ENCODE measurements around the gene NR2F1-AS1. TPM values are rescaled to one million over a fixed set of nuclear protein-coding genes. Genes with fewer than 3 reads are reported as not detected.
"Not testable (repeated sequence)": the region's sequence is repeated elsewhere in the genome, so short reads cannot be mapped to it uniquely, and the experiment has no call there.

Gene NR2F1-AS1
- total and polyA plus RNA-seq, 2 donors (not counting 3 experiments of a cell fraction or from before 2014, with no cell fraction given): 4.2 to 13.8 TPM

DNA sequence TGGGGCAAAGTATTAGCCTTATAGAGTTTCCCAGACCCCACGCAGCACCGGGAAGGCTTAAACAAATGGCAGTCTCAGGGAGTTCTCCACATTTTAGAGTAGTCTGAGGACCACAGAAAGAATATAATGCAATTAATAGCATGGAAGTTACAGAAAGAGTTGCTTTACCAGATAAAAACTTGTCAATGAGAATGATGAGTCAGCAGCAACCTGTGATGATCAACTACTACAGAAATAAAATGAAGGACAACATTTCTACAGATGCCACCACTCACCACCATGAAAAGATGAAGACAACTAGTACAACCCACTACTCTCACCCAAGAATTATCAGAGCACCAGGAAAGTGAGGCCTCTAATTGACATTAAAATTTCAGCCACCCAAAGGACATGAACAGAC is 120.7 kb downstream of the NR2F1-AS1 start:
- Histone ChIP-seq H3K27ac (ENCODE audit: insufficient read depth, low read depth, low read length) (no peak overlapping the region), H3K4me2 (ENCODE audit: insufficient read depth, low read length) (no peak overlapping the region), H4K20me1 (replicated peaks; ENCODE audit: control insufficient read depth, extremely low read depth, insufficient read depth, low read length) (no peaks in the 10 kb centered on the region), H3K27me3 (ENCODE audit: control insufficient read depth in 2 of 2, insufficient read depth in 2 of 2, low read length in 2 of 2) (no peaks in the 10 kb centered on the region), H3K4me1 (ENCODE audit: control insufficient read depth, extremely low read depth, insufficient read depth, low read length) (no peaks in the 10 kb centered on the region), H3K9me3 (replicated peaks; ENCODE audit: control insufficient read depth, insufficient read depth, low read length) (peaks cover 4% of the 10 kb centered on the region), H3K79me2 (ENCODE audit: control insufficient read depth, insufficient read depth, low read length) (no peaks in the 10 kb centered on the region), H3K4me3 (replicated peaks in 1 of 3; ENCODE audit: insufficient read depth in 1 of 3, low read depth in 1 of 3, low read length in 3 of 3) (no peak overlapping the region), H3K9me1 (replicated peaks; ENCODE audit: control insufficient read depth, extremely low read depth, insufficient read depth, low read length) (no peaks in the 10 kb centered on the region), H3K36me3 (ENCODE audit: control insufficient read depth in 2 of 2, extremely low read depth in 1 of 2, insufficient read depth in 2 of 2, low read length in 2 of 2) (no peaks in the 10 kb centered on the region), H3K9ac (replicated peaks; ENCODE audit: extremely low read depth, insufficient read depth, low read length) (no peak overlapping the region), H2AFZ (ENCODE audit: low read depth, low read length) (no peak overlapping the region)
- POLR2A ChIA-PET: no interaction called here
- FAIRE-seq: no peak
- intact Hi-C loops (cut with micrococcal nuclease): no loop called here
- BruUV-seq (replicated peaks): no TSS peak
- CTCF ChIA-PET: no interaction called here
- TF ChIP-seq, protein P1, sequence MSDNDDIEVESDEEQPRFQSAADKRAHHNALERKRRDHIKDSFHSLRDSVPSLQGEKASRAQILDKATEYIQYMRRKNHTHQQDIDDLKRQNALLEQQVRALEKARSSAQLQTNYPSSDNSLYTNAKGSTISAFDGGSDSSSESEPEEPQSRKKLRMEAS (IDR thresholded peaks at IDR 0.05; ENCODE audit: insufficient read depth, insufficient read length): no peak
- no peak for TF ChIP-seq JUN (IDR thresholded peaks at IDR 0.05; ENCODE audit: borderline replicate concordance, insufficient read depth, insufficient read length, low read depth)
- TF ChIP-seq FOS (IDR thresholded peaks at IDR 0.05; ENCODE audit: borderline replicate concordance, insufficient read depth, low read length): no peak
- TF ChIP-seq, protein P2, sequence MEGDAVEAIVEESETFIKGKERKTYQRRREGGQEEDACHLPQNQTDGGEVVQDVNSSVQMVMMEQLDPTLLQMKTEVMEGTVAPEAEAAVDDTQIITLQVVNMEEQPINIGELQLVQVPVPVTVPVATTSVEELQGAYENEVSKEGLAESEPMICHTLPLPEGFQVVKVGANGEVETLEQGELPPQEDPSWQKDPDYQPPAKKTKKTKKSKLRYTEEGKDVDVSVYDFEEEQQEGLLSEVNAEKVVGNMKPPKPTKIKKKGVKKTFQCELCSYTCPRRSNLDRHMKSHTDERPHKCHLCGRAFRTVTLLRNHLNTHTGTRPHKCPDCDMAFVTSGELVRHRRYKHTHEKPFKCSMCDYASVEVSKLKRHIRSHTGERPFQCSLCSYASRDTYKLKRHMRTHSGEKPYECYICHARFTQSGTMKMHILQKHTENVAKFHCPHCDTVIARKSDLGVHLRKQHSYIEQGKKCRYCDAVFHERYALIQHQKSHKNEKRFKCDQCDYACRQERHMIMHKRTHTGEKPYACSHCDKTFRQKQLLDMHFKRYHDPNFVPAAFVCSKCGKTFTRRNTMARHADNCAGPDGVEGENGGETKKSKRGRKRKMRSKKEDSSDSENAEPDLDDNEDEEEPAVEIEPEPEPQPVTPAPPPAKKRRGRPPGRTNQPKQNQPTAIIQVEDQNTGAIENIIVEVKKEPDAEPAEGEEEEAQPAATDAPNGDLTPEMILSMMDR (IDR thresholded peaks at IDR 0.05; ENCODE audit: extremely low read depth in 1 of 2, insufficient read depth in 1 of 2, low read depth in 1 of 2, low read length in 2 of 2): no peak
- TF ChIP-seq POLR2A (IDR thresholded peaks at IDR 0.05; ENCODE audit: low read depth, low read length): no peak
- no peak for TF ChIP-seq POLR2AphosphoS5 (IDR thresholded peaks at IDR 0.05; ENCODE audit: insufficient read depth, low read depth, low read length)
- TF ChIP-seq GATA2 (IDR thresholded peaks at IDR 0.05; ENCODE audit: insufficient read depth, insufficient read length, low read depth, low read length): no peak
- TF ChIP-seq MYC (IDR thresholded peaks at IDR 0.05; ENCODE audit: low read depth, low read length): no peak
- no peak for TF ChIP-seq EZH2 (IDR thresholded peaks at IDR 0.05; ENCODE audit: borderline replicate concordance, low read depth, low read length, severe bottlenecking)
- DNase-seq (ENCODE audit: low read depth, low spot score): no peak
- dilution Hi-C loops (cut with MboI; ENCODE audit: extremely low pct_ligation_motif_present, low sequenced_read_pairs): no loop called here

DNA sequence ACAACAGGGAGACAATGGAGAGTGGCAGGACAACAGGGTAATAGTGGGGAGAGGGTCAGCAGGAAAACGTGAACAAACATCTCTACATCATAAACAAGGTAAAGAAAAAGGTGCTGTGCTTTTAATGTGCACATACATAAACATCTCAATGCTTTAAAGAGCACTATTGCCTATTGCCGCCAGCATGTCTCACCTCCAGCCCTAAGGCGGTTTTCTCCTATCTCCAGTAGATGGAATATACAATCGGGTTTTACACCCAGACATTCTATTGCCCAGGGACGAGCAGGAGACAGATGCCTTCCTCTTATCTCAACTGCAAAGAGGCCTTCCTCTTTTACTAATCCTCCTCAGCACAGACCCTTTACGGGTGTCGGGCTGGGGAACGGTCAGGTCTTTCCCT is 124.2 kb downstream of the NR2F1-AS1 start:
- H3K36me3 ChIP-seq (ENCODE audit: control insufficient read depth in 2 of 2, extremely low read depth in 1 of 2, insufficient read depth in 2 of 2, low read length in 2 of 2); FAIRE-seq; H3K9me3 ChIP-seq (replicated peaks; ENCODE audit: control insufficient read depth, insufficient read depth, low read length); H4K20me1 ChIP-seq (replicated peaks; ENCODE audit: control insufficient read depth, extremely low read depth, insufficient read depth, low read length); H3K4me2 ChIP-seq (ENCODE audit: insufficient read depth, low read length); H3K4me3 ChIP-seq (replicated peaks in 1 of 3; ENCODE audit: insufficient read depth in 1 of 3, low read depth in 1 of 3, low read length in 3 of 3); H3K4me1 ChIP-seq (ENCODE audit: control insufficient read depth, extremely low read depth, insufficient read depth, low read length); H3K27me3 ChIP-seq (ENCODE audit: control insufficient read depth in 2 of 2, insufficient read depth in 2 of 2, low read length in 2 of 2); H3K79me2 ChIP-seq (ENCODE audit: control insufficient read depth, insufficient read depth, low read length); POLR2A ChIA-PET; dilution Hi-C loops (cut with MboI; ENCODE audit: extremely low pct_ligation_motif_present, low sequenced_read_pairs); H3K27ac ChIP-seq (ENCODE audit: insufficient read depth, low read depth, low read length); H3K9ac ChIP-seq (replicated peaks; ENCODE audit: extremely low read depth, insufficient read depth, low read length); H3K9me1 ChIP-seq (replicated peaks; ENCODE audit: control insufficient read depth, extremely low read depth, insufficient read depth, low read length); H2AFZ ChIP-seq (ENCODE audit: low read depth, low read length); intact Hi-C loops (cut with micrococcal nuclease); CTCF ChIA-PET; DNase-seq (ENCODE audit: low read depth, low spot score); BruUV-seq (replicated peaks): not testable (repeated sequence)
